ENCODE results near the gene DCHS2. TPM values are rescaled to one million over a fixed set of nuclear protein-coding genes. Genes with fewer than 3 reads are reported as not detected.
"Not testable (repeated sequence)": the region's sequence is repeated elsewhere in the genome, so short reads cannot be mapped to it uniquely, and the experiment has no call there.

The DCHS2 gene
- total RNA-seq, 1 experiment from 2014 or later, result not detected

DNA sequence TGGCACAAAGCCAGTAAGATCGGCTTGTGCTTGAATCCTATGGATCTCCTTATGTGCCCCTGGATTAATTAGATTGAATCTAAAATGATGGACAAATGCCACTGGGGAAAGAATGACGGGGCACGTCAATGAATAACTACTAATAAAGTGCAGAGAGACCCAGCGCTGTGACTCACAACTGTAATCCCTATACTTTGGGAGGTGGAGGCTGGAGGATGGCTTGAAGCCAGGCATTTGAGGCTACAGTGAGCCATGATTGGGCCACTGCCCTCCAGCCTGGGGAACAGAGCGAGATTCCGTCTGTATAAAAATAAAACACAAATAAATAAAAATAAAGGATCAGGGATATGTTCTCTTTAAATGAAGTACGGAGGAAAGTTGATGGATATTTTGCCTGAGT lies 179.4 kb downstream of the DCHS2 start:
- no peak for DNase-seq (ENCODE audit: low read depth, low spot score)
- in situ Hi-C loops (cut with HindIII; ENCODE audit: low pct_unique_long_range_greater_than_20kb, low sequenced_read_pairs), result no loop called here

DNA sequence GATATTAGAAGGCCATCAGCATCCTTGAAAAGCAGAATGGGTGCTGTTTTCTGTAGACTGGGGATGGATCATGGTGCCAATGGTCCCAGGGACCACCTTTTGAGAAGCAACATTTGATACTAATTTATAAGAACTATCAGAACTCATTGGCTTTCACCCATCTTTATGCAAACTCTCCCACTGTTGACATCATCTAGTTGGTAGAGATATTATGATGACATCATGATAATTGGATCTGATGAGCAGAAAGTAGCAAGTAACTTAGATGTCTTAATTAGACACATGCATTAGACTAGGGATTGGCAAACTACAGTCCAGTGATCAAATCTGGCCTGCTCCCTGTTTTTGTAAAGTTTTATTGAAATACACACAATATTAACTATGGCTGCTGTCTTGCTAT lies 181.0 kb downstream of the DCHS2 start:
- in situ Hi-C loops (cut with HindIII; ENCODE audit: low pct_unique_long_range_greater_than_20kb, low sequenced_read_pairs), result no loop called here
- DNase-seq (ENCODE audit: low read depth, low spot score), result no peak

DNA sequence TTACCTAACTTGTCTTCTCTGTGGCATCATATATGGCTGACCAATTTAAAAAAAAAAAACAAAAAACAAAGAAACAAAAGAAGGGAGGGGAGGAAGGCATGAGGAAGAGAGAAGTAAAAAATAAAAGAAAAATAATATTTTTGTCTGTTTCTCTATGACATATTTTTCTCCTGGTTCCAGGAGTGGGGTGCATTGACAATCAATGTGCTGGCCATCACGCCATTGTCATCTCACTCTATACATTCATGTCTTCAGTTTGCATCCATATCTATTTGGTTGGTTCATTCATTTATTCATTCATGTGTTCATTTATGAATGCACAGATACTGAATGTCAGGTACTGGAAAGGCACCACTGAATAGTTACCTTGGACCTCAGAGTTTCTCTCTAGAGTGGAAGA lies 183.4 kb downstream of the DCHS2 start:
- in situ Hi-C loops (cut with HindIII; ENCODE audit: low pct_unique_long_range_greater_than_20kb, low sequenced_read_pairs), result no loop called here
- DNase-seq (ENCODE audit: low read depth, low spot score), result no peak

DNA sequence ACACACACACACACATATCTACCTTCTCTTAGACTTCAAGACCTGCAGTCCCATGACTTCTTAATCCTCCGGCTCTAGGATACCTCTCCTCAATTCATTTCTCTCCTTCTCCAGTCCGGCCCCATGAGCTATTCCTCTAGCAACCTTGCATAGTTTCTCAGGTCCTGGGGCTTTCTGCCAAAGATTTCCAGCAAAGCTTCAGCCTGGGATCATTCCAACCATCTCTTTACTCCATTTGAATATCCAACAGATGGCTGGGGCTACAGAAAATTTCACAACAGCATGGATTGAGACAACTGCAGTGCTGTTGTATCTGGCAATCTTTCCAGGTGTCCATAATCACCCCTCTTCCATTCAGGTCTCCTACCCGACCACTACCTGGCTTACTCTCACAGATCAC lies 184.1 kb downstream of the DCHS2 start:
- in situ Hi-C loops (cut with HindIII; ENCODE audit: low pct_unique_long_range_greater_than_20kb, low sequenced_read_pairs), result no loop called here
- no peak for DNase-seq (ENCODE audit: low read depth, low spot score)

DNA sequence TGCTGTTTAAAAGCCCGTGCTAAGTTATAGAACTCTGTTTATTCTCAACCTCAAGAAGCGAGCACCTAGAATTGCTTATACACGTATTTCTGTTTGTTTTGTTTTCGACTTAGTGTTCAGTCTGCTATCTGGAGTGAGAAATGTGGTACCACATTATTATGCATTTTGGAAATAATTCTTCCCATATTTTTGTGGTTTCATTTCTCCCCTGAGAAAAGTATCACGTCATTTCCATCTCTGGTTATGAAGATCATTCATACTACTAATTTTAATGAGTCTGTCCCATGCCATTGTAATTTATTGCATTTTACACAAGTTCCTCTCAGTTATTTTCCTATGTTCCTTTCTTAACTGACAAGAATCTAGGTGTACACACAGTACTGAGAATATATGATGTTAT lies 186.0 kb downstream of the DCHS2 start:
- no peak for DNase-seq (ENCODE audit: low read depth, low spot score)
- in situ Hi-C loops (cut with HindIII; ENCODE audit: low pct_unique_long_range_greater_than_20kb, low sequenced_read_pairs), result no loop called here

DNA sequence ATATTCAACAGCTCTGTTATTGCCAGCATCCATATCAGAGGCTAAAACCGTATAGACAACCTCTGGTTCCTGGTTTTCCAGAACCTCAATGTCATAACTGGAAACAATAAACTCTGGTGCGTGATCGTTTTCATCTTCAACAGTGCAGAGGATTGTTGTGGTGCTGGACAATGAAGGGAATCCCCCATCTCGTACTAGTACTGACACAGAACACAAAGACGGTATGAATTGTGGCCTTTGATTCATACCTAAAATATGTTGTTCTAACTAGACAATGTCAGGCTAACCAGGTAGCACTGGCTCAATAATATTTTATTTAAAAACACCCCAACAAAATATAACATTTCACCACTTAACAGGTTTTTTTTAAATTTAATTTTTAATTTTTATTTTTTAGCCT lies 186.9 kb downstream of the DCHS2 start:
- DNase-seq (ENCODE audit: low read depth, low spot score), result no peak
- in situ Hi-C loops (cut with HindIII; ENCODE audit: low pct_unique_long_range_greater_than_20kb, low sequenced_read_pairs), result no loop called here

DNA sequence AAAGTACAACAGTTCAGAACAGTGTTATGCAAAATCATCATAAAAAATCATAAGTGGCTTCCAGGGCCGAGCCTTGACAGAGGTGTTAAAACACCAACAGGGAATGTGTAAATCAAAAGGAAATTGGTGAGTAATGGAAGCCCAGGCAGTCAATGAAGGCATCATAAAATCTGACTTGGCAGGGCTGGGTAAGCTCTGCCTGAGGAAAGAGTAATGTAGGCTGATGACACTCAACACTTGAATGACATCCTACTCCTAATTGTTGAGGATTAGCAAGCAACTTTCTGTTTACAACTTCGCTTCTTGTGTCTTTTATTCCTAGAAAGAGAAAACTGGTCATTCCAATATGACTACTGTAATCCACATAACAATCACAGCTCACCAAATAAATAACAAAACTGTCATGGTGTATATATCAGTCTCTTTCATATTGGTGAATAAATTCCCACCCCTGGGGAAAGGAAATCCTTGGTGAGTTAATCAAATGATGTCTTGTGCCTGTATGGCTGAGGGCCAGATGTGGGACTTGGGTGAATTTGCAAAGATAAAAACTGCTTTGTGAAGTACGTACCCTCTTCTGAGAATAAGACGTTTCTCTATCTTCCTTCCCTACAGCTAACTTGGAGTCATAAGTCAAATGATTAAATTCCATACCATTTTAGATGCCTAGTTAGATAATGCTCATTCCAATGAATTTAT lies 196.8 kb downstream of the DCHS2 start:
- in situ Hi-C loops (cut with HindIII; ENCODE audit: low pct_unique_long_range_greater_than_20kb, low sequenced_read_pairs), result no loop called here
- peak; percentile 72 for DNase-seq (ENCODE audit: low read depth, low spot score)

DNA sequence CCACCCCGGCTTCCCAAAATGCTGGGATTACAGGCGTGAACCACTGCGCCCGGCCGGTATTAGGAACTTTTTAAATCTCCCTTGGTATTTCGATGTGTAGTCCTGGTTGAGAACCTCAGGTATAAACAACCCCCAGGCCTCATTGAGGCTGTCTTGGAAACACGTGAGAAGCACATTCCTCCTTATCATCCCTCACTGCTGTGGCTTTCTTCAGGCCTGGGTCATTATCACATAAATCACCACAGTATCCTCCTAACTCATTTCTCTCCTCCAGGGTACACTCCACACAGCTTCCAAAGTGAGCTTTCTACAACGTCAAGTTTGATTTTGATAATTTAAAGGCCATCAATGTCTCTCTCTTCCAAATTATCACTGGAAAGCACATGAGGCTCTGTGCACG lies 198.2 kb downstream of the DCHS2 start:
- in situ Hi-C loops (cut with HindIII; ENCODE audit: low pct_unique_long_range_greater_than_20kb, low sequenced_read_pairs), result no loop called here

DNA sequence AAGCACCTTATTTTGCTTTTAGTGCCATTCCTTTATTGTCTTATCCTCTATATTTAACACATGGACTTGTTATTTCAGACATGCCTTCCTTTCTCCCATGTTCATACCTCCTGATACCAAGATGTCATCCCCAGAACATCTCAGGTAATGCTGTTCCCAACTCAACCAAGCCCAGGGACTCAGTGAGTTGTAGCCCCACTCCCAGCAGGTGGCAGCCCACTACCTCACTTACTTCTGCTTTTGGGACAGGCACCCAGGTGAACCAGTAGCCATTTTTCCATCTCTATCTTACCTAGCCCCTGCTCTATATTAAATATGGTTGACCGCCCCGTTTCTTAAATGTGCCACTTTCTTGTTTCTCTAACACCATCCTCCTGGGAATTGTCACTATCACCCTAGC lies 199.0 kb downstream of the DCHS2 start:
- in situ Hi-C loops (cut with HindIII; ENCODE audit: low pct_unique_long_range_greater_than_20kb, low sequenced_read_pairs), result no loop called here

More for the DNA sequence above, 198.2 kb downstream of the DCHS2 start:
- no peak for DNase-seq (ENCODE audit: low read depth, low spot score)

DNA sequence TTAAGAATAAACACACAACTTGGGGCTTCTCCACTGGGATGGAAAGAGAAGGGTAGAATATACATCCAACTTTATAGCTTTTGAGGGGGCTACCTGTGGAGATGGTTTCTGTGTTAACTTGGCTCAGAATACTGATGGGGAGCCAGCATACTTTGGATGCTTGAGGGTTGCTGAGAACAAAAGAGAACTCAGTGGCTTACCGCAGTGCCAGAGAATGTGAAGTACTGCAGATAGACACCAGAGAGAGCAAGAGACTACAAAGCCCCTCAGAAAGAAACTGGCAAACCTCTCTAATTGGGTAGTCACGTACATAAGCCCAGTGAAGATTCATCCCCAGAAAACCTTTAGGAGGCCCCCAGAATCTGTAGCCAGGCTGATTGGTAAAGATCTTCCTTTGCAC lies 214.4 kb downstream of the DCHS2 start:
- DNase-seq (ENCODE audit: low read depth, low spot score), result peak; percentile 6
- in situ Hi-C loops (cut with HindIII; ENCODE audit: low pct_unique_long_range_greater_than_20kb, low sequenced_read_pairs), result no loop called here

More for the DNA sequence above, 199.0 kb downstream of the DCHS2 start:
- no peak for DNase-seq (ENCODE audit: low read depth, low spot score)

DNA sequence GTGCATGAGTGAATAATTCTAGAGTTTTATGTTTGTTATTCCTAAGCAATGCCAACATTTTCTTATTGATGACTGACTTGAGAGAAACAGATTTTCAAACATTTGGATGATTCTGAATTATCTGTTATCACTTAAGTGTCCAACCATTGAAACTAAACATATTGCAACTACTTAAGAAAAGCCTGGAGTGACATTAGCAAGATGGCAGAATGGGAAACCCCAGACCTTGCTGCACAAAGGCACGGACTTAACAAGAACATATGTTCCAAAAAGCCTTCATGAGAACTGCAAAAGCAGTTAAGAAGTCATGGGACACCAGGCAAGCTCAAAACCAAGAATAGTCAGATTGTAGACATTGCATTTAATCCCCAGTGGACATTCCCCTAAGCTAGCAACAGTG lies 215.1 kb downstream of the DCHS2 start:
- DNase-seq (ENCODE audit: low read depth, low spot score), result no peak
- in situ Hi-C loops (cut with HindIII; ENCODE audit: low pct_unique_long_range_greater_than_20kb, low sequenced_read_pairs), result no loop called here

DNA sequence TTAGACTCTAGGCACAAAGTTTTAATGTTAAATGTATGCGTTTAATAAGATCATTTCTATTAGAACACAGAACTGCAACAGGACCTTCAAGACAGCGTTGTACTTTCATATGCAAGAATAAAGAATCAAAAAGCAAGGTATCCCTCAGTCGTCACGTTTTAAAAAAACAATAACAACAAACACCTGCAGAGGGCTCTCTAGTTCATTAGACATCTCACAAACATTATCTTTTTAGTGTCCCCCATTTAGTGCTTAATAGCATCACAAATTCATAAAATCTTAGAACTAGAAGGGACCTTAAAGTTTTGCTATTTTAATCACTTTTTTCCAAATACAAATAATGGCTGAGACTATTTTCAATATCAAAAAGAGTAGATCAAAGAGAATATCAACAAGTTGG lies 236.6 kb downstream of the DCHS2 start:
- peak; percentile 11 for DNase-seq (ENCODE audit: low read depth, low spot score)
- in situ Hi-C loops (cut with HindIII; ENCODE audit: low pct_unique_long_range_greater_than_20kb, low sequenced_read_pairs), result no loop called here

DNA sequence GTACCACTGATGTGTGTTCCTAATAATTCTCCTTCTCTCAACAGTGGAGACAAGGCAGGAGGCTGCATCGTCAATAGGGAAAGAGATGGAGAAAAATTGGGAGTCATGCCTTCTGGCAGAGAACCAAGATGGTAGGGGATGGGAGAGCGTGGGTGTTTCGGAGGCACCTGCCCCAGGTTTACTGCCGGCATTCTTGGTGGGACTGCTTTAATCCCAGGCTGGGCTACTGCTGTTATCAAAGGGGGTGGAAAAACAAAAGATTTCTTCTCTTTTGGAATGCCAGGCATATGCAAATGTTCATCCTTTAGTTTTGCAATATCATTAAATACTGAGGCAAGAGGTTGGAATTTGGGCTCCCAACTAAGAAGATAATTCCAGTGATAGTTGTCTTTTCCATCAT lies 257.0 kb downstream of the DCHS2 start:
- no peak for DNase-seq (ENCODE audit: low read depth, low spot score)
- in situ Hi-C loops (cut with HindIII; ENCODE audit: low pct_unique_long_range_greater_than_20kb, low sequenced_read_pairs), result no loop called here

DNA sequence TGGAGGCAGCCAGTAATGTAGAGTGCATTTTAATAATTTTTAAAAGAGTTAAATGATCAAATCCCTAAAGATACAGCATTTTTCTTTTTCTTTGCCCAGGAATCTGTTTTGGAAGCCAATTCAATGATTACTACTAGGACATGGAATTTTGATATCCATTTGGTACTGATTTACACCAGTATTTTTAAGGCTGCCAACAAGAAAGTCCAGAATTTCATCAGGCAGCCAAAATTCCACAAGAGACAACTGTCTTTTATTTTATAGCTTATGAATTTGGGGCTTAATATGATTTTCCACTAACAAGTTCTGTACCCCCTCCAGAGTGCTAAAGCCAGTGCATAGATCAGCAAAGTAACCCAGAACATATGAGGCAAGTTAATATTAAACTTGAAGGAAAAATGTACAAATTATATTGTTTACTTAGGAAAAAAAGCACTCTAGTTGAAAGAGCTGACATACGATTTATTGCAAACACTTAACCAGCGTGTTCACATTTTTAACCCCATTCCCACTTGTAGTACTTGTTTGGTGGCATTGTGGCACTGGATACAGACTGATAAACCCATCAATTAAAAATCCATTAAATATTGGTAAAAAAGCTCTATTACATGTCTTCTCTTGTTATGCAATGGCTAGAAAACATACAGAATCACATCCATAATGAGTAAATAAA lies 259.7 kb downstream of the DCHS2 start:
- in situ Hi-C loops (cut with HindIII; ENCODE audit: low pct_unique_long_range_greater_than_20kb, low sequenced_read_pairs), result no loop called here
- no peak for DNase-seq (ENCODE audit: low read depth, low spot score)

DNA sequence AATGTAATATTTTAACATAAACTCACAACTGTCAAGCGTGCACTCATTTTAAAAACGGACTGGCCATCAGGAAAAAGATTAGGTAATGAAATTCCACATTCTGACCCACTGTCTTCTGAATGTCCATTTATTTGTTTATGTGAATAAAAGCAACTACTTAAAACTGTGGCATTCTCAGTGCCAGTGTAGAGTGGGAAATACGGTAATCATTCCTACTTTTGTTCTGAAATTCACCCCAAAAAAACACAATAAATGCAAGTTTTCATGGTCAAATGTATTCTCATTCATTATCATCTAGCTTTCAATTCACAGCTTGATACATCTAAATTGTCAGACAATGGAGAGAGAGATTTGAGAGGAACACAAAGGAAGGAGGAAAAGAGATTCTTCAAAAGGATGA lies 260.9 kb downstream of the DCHS2 start:
- in situ Hi-C loops (cut with HindIII; ENCODE audit: low pct_unique_long_range_greater_than_20kb, low sequenced_read_pairs), result no loop called here
- DNase-seq (ENCODE audit: low read depth, low spot score), result no peak

DNA sequence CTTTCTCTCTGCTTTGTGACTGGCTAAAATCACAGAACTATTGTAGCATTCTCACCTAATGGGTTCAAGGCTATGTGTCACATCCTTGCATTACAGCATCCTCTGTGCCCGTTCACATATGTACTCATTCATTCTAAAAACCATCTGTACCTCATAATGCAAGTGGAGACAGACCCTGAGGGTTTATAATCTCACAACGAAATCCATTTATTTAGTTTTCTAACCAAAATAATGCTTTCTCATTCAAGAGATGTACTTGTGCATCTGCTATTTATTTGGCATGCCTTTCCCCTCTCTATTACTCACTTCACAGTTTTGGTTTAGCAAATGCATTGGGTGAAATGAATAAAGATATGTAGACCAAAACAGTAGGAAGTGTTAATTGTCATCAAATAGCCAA lies 261.5 kb downstream of the DCHS2 start:
- in situ Hi-C loops (cut with HindIII; ENCODE audit: low pct_unique_long_range_greater_than_20kb, low sequenced_read_pairs), result no loop called here
- DNase-seq (ENCODE audit: low read depth, low spot score), result no peak

DNA sequence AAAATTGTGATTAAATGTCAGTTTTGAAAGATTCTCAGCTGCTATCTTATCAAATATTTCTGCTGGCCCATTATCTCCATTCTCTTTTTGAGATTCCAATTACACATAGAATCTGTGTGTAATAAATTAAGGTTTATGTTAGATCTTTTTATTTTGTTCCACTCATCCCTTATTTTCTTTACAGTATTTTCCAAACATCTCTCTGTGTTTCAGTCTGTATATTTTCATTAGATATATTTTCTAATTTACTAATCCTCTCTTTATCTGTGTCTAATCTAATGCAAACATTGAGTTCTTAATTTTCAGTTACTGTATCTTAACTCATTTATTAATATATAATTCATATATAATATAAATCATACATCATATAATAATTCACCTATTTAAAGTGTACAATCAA lies 268.7 kb downstream of the DCHS2 start:
- in situ Hi-C loops (cut with HindIII; ENCODE audit: low pct_unique_long_range_greater_than_20kb, low sequenced_read_pairs), result no loop called here
- no peak for DNase-seq (ENCODE audit: low read depth, low spot score)

DNA sequence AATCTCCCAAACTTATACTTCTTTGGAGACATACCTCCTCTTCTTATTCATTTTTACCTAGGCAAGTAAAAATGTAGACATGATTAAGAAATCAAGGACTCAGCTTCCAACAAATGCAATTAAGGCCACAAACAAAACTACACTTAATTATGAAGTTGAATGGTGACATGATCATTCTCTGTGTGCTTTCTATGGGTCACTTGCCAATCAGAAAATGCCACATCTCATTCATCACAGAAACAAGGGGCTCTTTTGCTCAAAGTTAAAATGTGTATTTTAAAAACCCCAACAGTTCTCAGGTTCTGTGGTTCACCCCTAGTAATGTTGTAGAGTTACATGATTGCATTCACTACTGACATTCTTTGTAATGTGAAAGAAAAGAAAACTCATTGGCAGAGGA lies 273.5 kb downstream of the DCHS2 start:
- no peak for DNase-seq (ENCODE audit: low read depth, low spot score)
- in situ Hi-C loops (cut with HindIII; ENCODE audit: low pct_unique_long_range_greater_than_20kb, low sequenced_read_pairs), result no loop called here

DNA sequence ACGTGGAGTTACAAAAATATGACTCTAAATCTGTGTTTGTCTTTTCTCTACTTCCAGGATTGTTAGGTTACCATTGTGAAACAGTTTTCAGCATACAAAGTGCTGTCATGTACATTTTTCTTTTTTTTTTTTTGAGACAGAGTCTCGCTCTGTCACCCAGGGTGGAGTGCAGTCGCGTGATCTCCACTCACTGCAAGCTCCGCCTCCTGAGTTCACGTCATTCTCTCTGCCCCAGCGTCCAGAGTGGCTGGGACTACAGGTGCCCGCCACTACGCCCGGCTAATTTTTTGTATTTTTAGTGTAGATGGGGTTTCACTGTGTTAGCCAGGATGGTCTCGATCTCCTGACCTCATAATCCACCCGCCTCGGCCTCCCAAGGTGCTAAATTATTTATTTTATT lies 274.2 kb downstream of the DCHS2 start:
- DNase-seq (ENCODE audit: low read depth, low spot score); in situ Hi-C loops (cut with HindIII; ENCODE audit: low pct_unique_long_range_greater_than_20kb, low sequenced_read_pairs): not testable (repeated sequence)

Measured in SK-MEL-5 (cell line).